PFSK-1 (cell line): ENCODE measurements around the gene CENPA.

ENCODE experiments used
- POLR2AphosphoS5 ChIP-seq: IDR thresholded peaks from 2 replicates; pipeline ENCODE4 v1.6.1; 2012; ENCODE audit warnings: low read depth, mild to moderate bottlenecking, control low read depth, low read length, moderate library complexity
- TAF1 ChIP-seq: IDR thresholded peaks from 2 replicates; pipeline ENCODE4 v1.6.1; 2012; ENCODE audit warnings: low read length, control low read depth, borderline replicate concordance; ENCODE audit not compliant: insufficient read depth

GRCh38 chr2:26838121-26838906, 52.5 kb downstream of the CENPA start:
- TF ChIP-seq POLR2AphosphoS5 (no peak), TAF1 (no peak)
